ENCODE measurements around the gene TLR6. TPM values are rescaled to one million over a fixed set of nuclear protein-coding genes. Genes with fewer than 3 reads are reported as not detected.
"Not testable (repeated sequence)": the region's sequence is repeated elsewhere in the genome, so short reads cannot be mapped to it uniquely, and the experiment has no call there.

Gene TLR6
- total RNA-seq, 1 donor from 2014 or later = 0.29 TPM

DNA sequence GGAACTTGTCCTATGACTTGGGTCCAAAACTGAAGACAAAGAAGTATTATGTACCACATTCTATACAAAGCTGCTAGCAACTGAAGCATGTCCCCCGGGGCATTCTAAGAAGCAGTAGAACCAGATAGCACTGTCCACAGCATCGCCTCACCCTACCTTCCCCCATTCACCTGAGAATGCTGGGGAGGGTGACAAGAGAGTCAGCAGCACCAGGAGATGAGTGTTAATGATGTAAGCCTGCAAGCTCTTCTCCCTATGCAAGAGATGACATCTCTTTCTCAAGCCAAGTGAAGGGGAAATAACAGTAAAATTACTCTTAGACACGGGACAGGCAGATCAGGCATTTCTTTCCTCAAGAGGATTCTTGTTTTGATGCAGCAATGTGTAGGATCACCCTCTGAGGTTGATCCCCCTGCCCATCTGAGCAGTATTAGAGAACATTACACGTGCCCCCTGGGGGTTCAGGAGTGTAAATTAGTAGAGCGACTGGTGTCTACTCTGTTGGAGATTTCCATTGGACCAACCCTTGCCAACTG is 38.1 kb downstream of the TLR6 start:
- TF ChIP-seq, protein P1, sequence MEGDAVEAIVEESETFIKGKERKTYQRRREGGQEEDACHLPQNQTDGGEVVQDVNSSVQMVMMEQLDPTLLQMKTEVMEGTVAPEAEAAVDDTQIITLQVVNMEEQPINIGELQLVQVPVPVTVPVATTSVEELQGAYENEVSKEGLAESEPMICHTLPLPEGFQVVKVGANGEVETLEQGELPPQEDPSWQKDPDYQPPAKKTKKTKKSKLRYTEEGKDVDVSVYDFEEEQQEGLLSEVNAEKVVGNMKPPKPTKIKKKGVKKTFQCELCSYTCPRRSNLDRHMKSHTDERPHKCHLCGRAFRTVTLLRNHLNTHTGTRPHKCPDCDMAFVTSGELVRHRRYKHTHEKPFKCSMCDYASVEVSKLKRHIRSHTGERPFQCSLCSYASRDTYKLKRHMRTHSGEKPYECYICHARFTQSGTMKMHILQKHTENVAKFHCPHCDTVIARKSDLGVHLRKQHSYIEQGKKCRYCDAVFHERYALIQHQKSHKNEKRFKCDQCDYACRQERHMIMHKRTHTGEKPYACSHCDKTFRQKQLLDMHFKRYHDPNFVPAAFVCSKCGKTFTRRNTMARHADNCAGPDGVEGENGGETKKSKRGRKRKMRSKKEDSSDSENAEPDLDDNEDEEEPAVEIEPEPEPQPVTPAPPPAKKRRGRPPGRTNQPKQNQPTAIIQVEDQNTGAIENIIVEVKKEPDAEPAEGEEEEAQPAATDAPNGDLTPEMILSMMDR (conservative IDR thresholded peaks at IDR 0.05; ENCODE audit: low read depth, low read length) = no peak
- no peak for DNase-seq (ENCODE audit: low read depth)
- no peak overlapping the region for H3K4me3 ChIP-seq (ENCODE audit: low read depth, low read length)

- TF ChIP-seq, protein P1 (conservative IDR thresholded peaks at IDR 0.05; ENCODE audit: low read depth, low read length) = no peak
- DNase-seq (ENCODE audit: low read depth) = no peak
- no peak overlapping the region for H3K4me3 ChIP-seq (ENCODE audit: low read depth, low read length)
Measured at GRCh38 chr4:38815885-38816782, 40.5 kb downstream of the TLR6 start.

- DNase-seq (ENCODE audit: low read depth) = no peak
- no peak overlapping the region for H3K4me3 ChIP-seq (ENCODE audit: low read depth, low read length)
- TF ChIP-seq, protein P1 (conservative IDR thresholded peaks at IDR 0.05; ENCODE audit: low read depth, low read length) = no peak
Measured at GRCh38 chr4:38814386-38814785, 42.2 kb downstream of the TLR6 start.

- TF ChIP-seq, protein P1 (conservative IDR thresholded peaks at IDR 0.05; ENCODE audit: low read depth, low read length) = no peak
- DNase-seq (ENCODE audit: low read depth) = no peak
- no peak overlapping the region for H3K4me3 ChIP-seq (ENCODE audit: low read depth, low read length)
Measured at GRCh38 chr4:38811297-38811696, 45.3 kb downstream of the TLR6 start.

- H3K4me3 ChIP-seq (ENCODE audit: low read depth, low read length); DNase-seq (ENCODE audit: low read depth): not testable (repeated sequence)
Measured at GRCh38 chr4:38807462-38807861, 49.2 kb downstream of the TLR6 start.

- not testable (repeated sequence) for DNase-seq (ENCODE audit: low read depth); H3K4me3 ChIP-seq (ENCODE audit: low read depth, low read length)
Measured at GRCh38 chr4:38806251-38806650, 50.4 kb downstream of the TLR6 start.

- no peak overlapping the region for H3K4me3 ChIP-seq (ENCODE audit: low read depth, low read length)
- DNase-seq (ENCODE audit: low read depth) = no peak
- TF ChIP-seq, protein P1 (conservative IDR thresholded peaks at IDR 0.05; ENCODE audit: low read depth, low read length) = no peak
Measured at GRCh38 chr4:38805530-38806145, 51.0 kb downstream of the TLR6 start.
